Measurements from ENCODE around the gene SRGAP1.

DNA sequence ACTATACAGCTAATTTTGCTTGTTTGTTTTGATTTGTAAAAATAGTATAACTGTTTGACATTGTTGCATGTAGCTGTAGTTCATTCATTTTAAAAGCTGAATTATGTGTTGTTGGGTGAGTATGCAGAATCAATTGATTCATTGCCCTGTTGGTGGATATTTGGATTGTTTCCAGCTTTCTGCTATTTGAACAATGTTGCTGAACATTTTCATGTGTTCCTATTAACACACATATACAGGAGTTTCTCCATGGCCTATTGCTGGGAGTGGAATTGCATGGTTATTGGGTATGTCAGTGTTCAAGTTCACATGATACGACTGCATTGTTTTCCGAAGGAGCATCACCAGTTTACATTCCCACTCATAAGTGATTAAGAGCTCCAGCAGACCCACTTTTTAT lies 75.3 kb downstream of the SRGAP1 start:
- no peak for TF ChIP-seq POLR2A (IDR thresholded peaks at IDR 0.05)
- TF ChIP-seq, protein P1, sequence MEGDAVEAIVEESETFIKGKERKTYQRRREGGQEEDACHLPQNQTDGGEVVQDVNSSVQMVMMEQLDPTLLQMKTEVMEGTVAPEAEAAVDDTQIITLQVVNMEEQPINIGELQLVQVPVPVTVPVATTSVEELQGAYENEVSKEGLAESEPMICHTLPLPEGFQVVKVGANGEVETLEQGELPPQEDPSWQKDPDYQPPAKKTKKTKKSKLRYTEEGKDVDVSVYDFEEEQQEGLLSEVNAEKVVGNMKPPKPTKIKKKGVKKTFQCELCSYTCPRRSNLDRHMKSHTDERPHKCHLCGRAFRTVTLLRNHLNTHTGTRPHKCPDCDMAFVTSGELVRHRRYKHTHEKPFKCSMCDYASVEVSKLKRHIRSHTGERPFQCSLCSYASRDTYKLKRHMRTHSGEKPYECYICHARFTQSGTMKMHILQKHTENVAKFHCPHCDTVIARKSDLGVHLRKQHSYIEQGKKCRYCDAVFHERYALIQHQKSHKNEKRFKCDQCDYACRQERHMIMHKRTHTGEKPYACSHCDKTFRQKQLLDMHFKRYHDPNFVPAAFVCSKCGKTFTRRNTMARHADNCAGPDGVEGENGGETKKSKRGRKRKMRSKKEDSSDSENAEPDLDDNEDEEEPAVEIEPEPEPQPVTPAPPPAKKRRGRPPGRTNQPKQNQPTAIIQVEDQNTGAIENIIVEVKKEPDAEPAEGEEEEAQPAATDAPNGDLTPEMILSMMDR (IDR thresholded peaks at IDR 0.05), result no peak

Measured in right lobe of liver (tissue), 4 donors.